ENCODE results near the gene HSD17B1. TPM values are rescaled to one million over a fixed set of nuclear protein-coding genes. Genes with fewer than 3 reads are reported as not detected.

HSD17B1 gene
- total and polyA plus RNA-seq, 2 of the 13 experiments (the other 11 are each of a cell fraction or from before 2014, with no cell fraction given) = 0.54 to 0.93 TPM

- TF ChIP-seq TGIF2 (CRISPR knock-in tag; IDR thresholded peaks at IDR 0.05) = 0 out of 2 replicates have a peak, but pooled peaks have one; percentile 37
- TF ChIP-seq ZNF629 (CRISPR knock-in tag; conservative IDR thresholded peaks at IDR 0.05) = no peak
- 0 out of 2 replicates have a peak, but pooled peaks have one; percentile 41 for TF ChIP-seq TFE3 (CRISPR knock-in tag; IDR thresholded peaks at IDR 0.05)
- peak; percentile 51; the same call in 1 of the 2 replicates for TF ChIP-seq KAT7 (CRISPR knock-in tag; IDR thresholded peaks at IDR 0.05; ENCODE audit: borderline replicate concordance)
- 0 out of 2 replicates have a peak, but pooled peaks have one; percentile 44 for TF ChIP-seq ZFYVE20 (CRISPR knock-in tag; IDR thresholded peaks at IDR 0.05; ENCODE audit: borderline replicate concordance, low read depth)
- peak; percentile 74 for TF ChIP-seq HDAC1 (CRISPR knock-in tag; IDR thresholded peaks at IDR 0.05)
- 0 out of 2 replicates have a peak, but pooled peaks have one; percentile 96 for TF ChIP-seq ZNF567 (CRISPR knock-in tag; IDR thresholded peaks at IDR 0.05; ENCODE audit: borderline replicate concordance)
- TF ChIP-seq JARID2 (CRISPR knock-in tag; IDR thresholded peaks at IDR 0.05; ENCODE audit: insufficient replicate concordance) = no peak
- TF ChIP-seq MEIS2 (CRISPR knock-in tag; IDR thresholded peaks at IDR 0.05) = peak; percentile 56; the same call in 1 of the 2 replicates
- peak; percentile 72 for TF ChIP-seq ZNF143 (CRISPR knock-in tag; IDR thresholded peaks at IDR 0.05)
- TF ChIP-seq ZNF580 (CRISPR knock-in tag; IDR thresholded peaks at IDR 0.05; ENCODE audit: borderline replicate concordance, low read depth) = peak; percentile 74; the same call in 1 of the 2 replicates
- no peak for TF ChIP-seq ZNF44 (CRISPR knock-in tag; IDR thresholded peaks at IDR 0.05)
- TF ChIP-seq YEATS2 (CRISPR knock-in tag; IDR thresholded peaks at IDR 0.05; ENCODE audit: borderline replicate concordance) = peak; percentile 53; the same call in 1 of the 2 replicates
- peak; percentile 91 for TF ChIP-seq PHF21A (CRISPR knock-in tag; IDR thresholded peaks at IDR 0.05)
- peak; percentile 78 for TF ChIP-seq FOXA3 (CRISPR knock-in tag; IDR thresholded peaks at IDR 0.05)
- no peak for TF ChIP-seq ZHX2 (IDR thresholded peaks at IDR 0.05; ENCODE audit: low read depth)
- TF ChIP-seq ZHX2 (CRISPR knock-in tag; IDR thresholded peaks at IDR 0.05; ENCODE audit: borderline replicate concordance) = no peak
- 0 out of 2 replicates have a peak, but pooled peaks have one; percentile 27 for TF ChIP-seq RFXANK (CRISPR knock-in tag; IDR thresholded peaks at IDR 0.05)
- peak; percentile 79 for TF ChIP-seq FOXK1 (CRISPR knock-in tag; IDR thresholded peaks at IDR 0.05; ENCODE audit: borderline replicate concordance, low read depth)
- peak; percentile 81; the same call in 1 of the 2 replicates for TF ChIP-seq ETV5 (CRISPR knock-in tag; IDR thresholded peaks at IDR 0.05; ENCODE audit: borderline replicate concordance)
- peak in 1 of 2 experiments; percentile 74; a peak in 2 of 4 replicates for TF ChIP-seq EP300 (IDR thresholded peaks at IDR 0.05; ENCODE audit: low read depth in 2 of 2, low read length in 2 of 2)
- TF ChIP-seq EP300 (CRISPR knock-in tag; IDR thresholded peaks at IDR 0.05; ENCODE audit: borderline replicate concordance) = no peak; the same call in 1 of the 2 replicates
- TF ChIP-seq ZBTB38 (CRISPR knock-in tag; IDR thresholded peaks at IDR 0.05) = peak; percentile 89
Observed at GRCh38 chr17:42564815-42565522, 12.2 kb downstream of the HSD17B1 start (continued).
